NK-92 (cell line): ENCODE data around the gene PCGF6.

Source experiments
- DNase-seq: peaks from one replicate; lab custom pipeline; 2025; ENCODE audit not compliant: unreplicated experiment; lab: John Stamatoyannopoulos, UW

The PCGF6 gene

GRCh38 chr10:103327906-103328305, 23.0 kb downstream of the PCGF6 start:
- DNase-seq = no peak

- no peak for DNase-seq
These were observed 34.9 kb downstream of the PCGF6 start for GRCh38 chr10:103316087-103316486.

- no peak for DNase-seq
These were observed 40.7 kb downstream of the PCGF6 start for GRCh38 chr10:103310197-103310596.

- no peak for DNase-seq
These were observed 43.3 kb downstream of the PCGF6 start for GRCh38 chr10:103307594-103307993.

GRCh38 chr10:103295374-103296015, 55.4 kb downstream of the PCGF6 start:
- DNase-seq = no peak

GRCh38 chr10:103291588-103291987, 59.4 kb downstream of the PCGF6 start:
- no peak for DNase-seq

GRCh38 chr10:103287992-103288391, 62.9 kb downstream of the PCGF6 start:
- no peak for DNase-seq

- DNase-seq = no peak
These were observed 66.8 kb downstream of the PCGF6 start for GRCh38 chr10:103284170-103284569.

- no peak for DNase-seq
These were observed 68.0 kb downstream of the PCGF6 start for GRCh38 chr10:103282961-103283360.

- DNase-seq = no peak
These were observed 69.2 kb downstream of the PCGF6 start for GRCh38 chr10:103281753-103282152.

- DNase-seq = no peak
These were observed 70.4 kb downstream of the PCGF6 start for GRCh38 chr10:103280506-103280905.

GRCh38 chr10:103280031-103280430, 70.9 kb downstream of the PCGF6 start:
- no peak for DNase-seq

GRCh38 chr10:103278862-103279298, 72.1 kb downstream of the PCGF6 start:
- no peak for DNase-seq

GRCh38 chr10:103278537-103278823, 72.5 kb downstream of the PCGF6 start:
- DNase-seq = no peak

GRCh38 chr10:103277713-103278536, 73.0 kb downstream of the PCGF6 start:
- no peak for DNase-seq

- DNase-seq = no peak
These were observed 73.8 kb downstream of the PCGF6 start, which contains the start of gene INA for GRCh38 chr10:103276896-103277712. INA (plus strand) TSS chr10:103277138; CDS start chr10:103277212, 74 bp downstream.

GRCh38 chr10:103276251-103276895, 74.6 kb downstream of the PCGF6 start:
- DNase-seq = no peak

GRCh38 chr10:103273041-103273441, 77.9 kb downstream of the PCGF6 start:
- DNase-seq = no peak

GRCh38 chr10:103265717-103266329, 85.1 kb downstream of the PCGF6 start:
- no peak for DNase-seq

GRCh38 chr10:103262229-103262628, 88.7 kb downstream of the PCGF6 start:
- no peak for DNase-seq

GRCh38 chr10:103259989-103260388, 91.0 kb downstream of the PCGF6 start:
- no peak for DNase-seq
